ENCODE measurements around the gene VAPA. TPM values are rescaled to one million over a fixed set of nuclear protein-coding genes. Genes with fewer than 3 reads are reported as not detected.

Gene VAPA
- total and polyA plus RNA-seq, 9 of the 15 experiments (the other 6 are each of a cell fraction or from before 2014, with no cell fraction given): 219 to 902 (median 526) TPM

DNA sequence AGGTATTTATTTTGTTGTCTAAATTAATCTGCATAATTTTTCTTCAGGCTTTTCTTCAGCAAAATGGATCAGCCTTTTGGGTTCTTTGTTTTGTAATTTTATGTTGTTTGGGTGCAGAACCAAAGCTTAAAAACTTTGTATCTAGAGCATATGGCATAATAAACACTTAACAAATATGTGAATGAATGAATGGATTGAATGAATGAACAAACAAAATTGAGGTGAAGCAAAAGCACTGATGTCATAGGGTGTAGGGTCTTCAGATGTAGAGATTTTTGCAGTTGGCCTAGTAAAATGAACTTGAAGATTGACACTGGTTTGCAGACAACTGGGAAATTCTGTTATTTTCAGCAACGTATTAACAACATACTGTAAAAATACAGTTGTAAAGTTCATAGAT is 17.3 kb downstream of the VAPA start (continued):
- TF ChIP-seq, protein P1, sequence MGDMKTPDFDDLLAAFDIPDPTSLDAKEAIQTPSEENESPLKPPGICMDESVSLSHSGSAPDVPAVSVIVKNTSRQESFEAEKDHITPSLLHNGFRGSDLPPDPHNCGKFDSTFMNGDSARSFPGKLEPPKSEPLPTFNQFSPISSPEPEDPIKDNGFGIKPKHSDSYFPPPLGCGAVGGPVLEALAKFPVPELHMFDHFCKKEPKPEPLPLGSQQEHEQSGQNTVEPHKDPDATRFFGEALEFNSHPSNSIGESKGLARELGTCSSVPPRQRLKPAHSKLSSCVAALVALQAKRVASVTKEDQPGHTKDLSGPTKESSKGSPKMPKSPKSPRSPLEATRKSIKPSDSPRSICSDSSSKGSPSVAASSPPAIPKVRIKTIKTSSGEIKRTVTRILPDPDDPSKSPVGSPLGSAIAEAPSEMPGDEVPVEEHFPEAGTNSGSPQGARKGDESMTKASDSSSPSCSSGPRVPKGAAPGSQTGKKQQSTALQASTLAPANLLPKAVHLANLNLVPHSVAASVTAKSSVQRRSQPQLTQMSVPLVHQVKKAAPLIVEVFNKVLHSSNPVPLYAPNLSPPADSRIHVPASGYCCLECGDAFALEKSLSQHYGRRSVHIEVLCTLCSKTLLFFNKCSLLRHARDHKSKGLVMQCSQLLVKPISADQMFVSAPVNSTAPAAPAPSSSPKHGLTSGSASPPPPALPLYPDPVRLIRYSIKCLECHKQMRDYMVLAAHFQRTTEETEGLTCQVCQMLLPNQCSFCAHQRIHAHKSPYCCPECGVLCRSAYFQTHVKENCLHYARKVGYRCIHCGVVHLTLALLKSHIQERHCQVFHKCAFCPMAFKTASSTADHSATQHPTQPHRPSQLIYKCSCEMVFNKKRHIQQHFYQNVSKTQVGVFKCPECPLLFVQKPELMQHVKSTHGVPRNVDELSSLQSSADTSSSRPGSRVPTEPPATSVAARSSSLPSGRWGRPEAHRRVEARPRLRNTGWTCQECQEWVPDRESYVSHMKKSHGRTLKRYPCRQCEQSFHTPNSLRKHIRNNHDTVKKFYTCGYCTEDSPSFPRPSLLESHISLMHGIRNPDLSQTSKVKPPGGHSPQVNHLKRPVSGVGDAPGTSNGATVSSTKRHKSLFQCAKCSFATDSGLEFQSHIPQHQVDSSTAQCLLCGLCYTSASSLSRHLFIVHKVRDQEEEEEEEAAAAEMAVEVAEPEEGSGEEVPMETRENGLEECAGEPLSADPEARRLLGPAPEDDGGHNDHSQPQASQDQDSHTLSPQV (IDR thresholded peaks at IDR 0.05): peak; percentile 39
- TF ChIP-seq MECOM (CRISPR knock-in tag; IDR thresholded peaks at IDR 0.05): peak; percentile 26; the same call in 1 of the 2 replicates

DNA sequence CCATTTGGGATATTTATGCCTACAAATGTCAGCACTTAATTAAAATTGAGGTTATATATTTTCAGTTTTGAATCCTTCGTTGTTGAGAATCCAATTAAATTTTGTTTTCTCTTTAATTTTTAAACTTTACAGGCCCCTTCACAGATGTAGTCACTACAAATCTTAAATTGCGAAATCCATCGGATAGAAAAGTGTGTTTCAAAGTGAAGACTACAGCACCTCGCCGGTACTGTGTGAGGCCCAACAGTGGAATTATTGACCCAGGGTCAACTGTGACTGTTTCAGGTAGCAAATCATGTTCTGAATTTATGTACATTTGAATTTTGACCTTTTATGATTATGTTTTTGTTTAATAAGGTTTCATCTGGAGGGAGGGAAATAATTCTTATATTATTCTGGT is 17.9 kb downstream of the VAPA start:
- H3K27me3 ChIP-seq (ENCODE audit: control insufficient read depth in 2 of 2, insufficient read depth in 2 of 2, low read length in 2 of 2): no peaks in the 10 kb centered on the region
- BruUV-seq (replicated peaks): no TSS peak
- TF ChIP-seq CEBPG (CRISPR knock-in tag; IDR thresholded peaks at IDR 0.05) (0 out of 2 replicates have a peak, but pooled peaks have one; percentile 59), CEBPG (tag; conservative IDR thresholded peaks at IDR 0.05 in 1 of 2, IDR thresholded peaks at IDR 0.05 in 1 of 2) (peak; percentile 67 to 95), ZNF134 (CRISPR knock-in tag; conservative IDR thresholded peaks at IDR 0.05) (no peak), IRF2 (CRISPR knock-in tag; IDR thresholded peaks at IDR 0.05) (no peak), CEBPB (tag; IDR thresholded peaks at IDR 0.05) (peak; percentile 97), POLR2A (conservative IDR thresholded peaks at IDR 0.05) (0 out of 2 replicates have a peak, but pooled peaks have one; percentile 8)
- TF ChIP-seq, protein P2, sequence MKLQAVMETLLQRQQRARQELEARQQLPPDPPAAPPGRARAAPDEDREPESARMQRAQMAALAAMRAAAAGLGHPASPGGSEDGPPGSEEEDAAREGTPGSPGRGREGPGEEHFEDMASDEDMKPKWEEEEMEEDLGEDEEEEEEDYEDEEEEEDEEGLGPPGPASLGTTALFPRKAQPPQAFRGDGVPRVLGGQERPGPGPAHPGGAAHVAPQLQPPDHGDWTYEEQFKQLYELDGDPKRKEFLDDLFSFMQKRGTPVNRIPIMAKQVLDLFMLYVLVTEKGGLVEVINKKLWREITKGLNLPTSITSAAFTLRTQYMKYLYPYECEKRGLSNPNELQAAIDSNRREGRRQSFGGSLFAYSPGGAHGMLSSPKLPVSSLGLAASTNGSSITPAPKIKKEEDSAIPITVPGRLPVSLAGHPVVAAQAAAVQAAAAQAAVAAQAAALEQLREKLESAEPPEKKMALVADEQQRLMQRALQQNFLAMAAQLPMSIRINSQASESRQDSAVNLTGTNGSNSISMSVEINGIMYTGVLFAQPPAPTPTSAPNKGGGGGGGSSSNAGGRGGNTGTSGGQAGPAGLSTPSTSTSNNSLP (IDR thresholded peaks at IDR 0.05; ENCODE audit: borderline replicate concordance, low read depth, low read length): no peak
- peak overlapping the region; percentile 69; the same call in 1 of the 3 replicates for H3K27ac ChIP-seq (ENCODE audit: extremely low read depth, low read depth, low read length)
- in situ Hi-C loops (cut with MboI) (no loop called here), intact Hi-C loops (cut with micrococcal nuclease) (no loop called here)
- CTCF ChIA-PET (ENCODE audit: low intra/inter-chr PET ratio): no interaction called here
- no peak for DNase-seq (ENCODE audit: extremely low read depth in 1 of 4, low spot score in 3 of 4)
- H3K9me1 ChIP-seq (ENCODE audit: control insufficient read depth, insufficient read depth, low read length): no peaks in the 10 kb centered on the region
- peak; percentile 40 for FAIRE-seq
- H3K9ac ChIP-seq (ENCODE audit: insufficient read depth in 1 of 2, low read depth in 2 of 2, low read length in 2 of 2): no peak overlapping the region
- no peak overlapping the region for H3K4me3 ChIP-seq
- no peak overlapping the region for H3K4me2 ChIP-seq (ENCODE audit: insufficient read depth, low read length)
- POLR2A ChIA-PET: interaction anchor here (2.6 kb wide), 1 partner anchor 11 kb away, joined by 10 read pairs; no protein-coding TSS in a partner anchor
- peaks cover 10% of the 10 kb centered on the region for H4K20me1 ChIP-seq (replicated peaks; ENCODE audit: control insufficient read depth, insufficient read depth, low read length)
- H3K36me3 ChIP-seq (ENCODE audit: control insufficient read depth, insufficient read depth, low read length): peaks cover 69% of the 10 kb centered on the region
- peaks cover 99% of the 10 kb centered on the region for H3K79me2 ChIP-seq (ENCODE audit: control insufficient read depth, insufficient read depth, low read length)
- H3K4me1 ChIP-seq (replicated peaks in 1 of 2; ENCODE audit: control insufficient read depth in 2 of 2, insufficient read depth in 2 of 2, low read length in 2 of 2): peaks cover 4 to 45% of the 10 kb centered on the region in 2 experiments; a peak in 4 of 5 replicates
- no peaks in the 10 kb centered on the region; the same call in 1 of the 2 replicates for H3K9me3 ChIP-seq (replicated peaks; ENCODE audit: control insufficient read depth, insufficient read depth, low read depth, low read length)
- H2AFZ ChIP-seq (ENCODE audit: low read depth, low read length): no peak overlapping the region
- ATAC-seq: no peak
- 66% methylated on average over 5 of the region's 5 CpGs for WGBS (ENCODE audit: insufficient coverage, low coverage, missing lambda C conversion rate)
